GM21515 (cell line): Measurements from ENCODE around the gene RAPGEF3.
A peak's percentile ranks its signal among the peaks of the same experiment; 100 is the strongest.

Experiments
- ATAC-seq: cut with Tn5 transposase; IDR thresholded peaks from one replicate; pipeline ENCODE4 v1.9.1; 2021; ENCODE audit not compliant: unreplicated experiment

Gene RAPGEF3

GRCh38 chr12:47745485-47746041 is 13.1 kb downstream of the RAPGEF3 start:
- no peak for ATAC-seq

GRCh38 chr12:47744778-47745436 is 13.8 kb downstream of the RAPGEF3 start:
- ATAC-seq = no peak

GRCh38 chr12:47744005-47744651 is 14.6 kb downstream of the RAPGEF3 start:
- no peak for ATAC-seq

- no peak for ATAC-seq
These were observed 15.3 kb downstream of the RAPGEF3 start for GRCh38 chr12:47743311-47743860.

GRCh38 chr12:47742253-47742825 is 16.3 kb downstream of the RAPGEF3 start:
- ATAC-seq = no peak

GRCh38 chr12:47741340-47741703 is 17.4 kb downstream of the RAPGEF3 start:
- no peak for ATAC-seq

GRCh38 chr12:47740606-47741339 is 17.9 kb downstream of the RAPGEF3 start:
- peak; percentile 24 for ATAC-seq

GRCh38 chr12:47739979-47740378 is 18.7 kb downstream of the RAPGEF3 start:
- peak; percentile 70 for ATAC-seq

GRCh38 chr12:47739297-47739696 is 19.4 kb downstream of the RAPGEF3 start:
- no peak for ATAC-seq

GRCh38 chr12:47737936-47738594 is 20.6 kb downstream of the RAPGEF3 start:
- ATAC-seq = no peak

- no peak for ATAC-seq
These were observed 21.6 kb downstream of the RAPGEF3 start for GRCh38 chr12:47736877-47737676.

GRCh38 chr12:47736216-47736615 is 22.5 kb downstream of the RAPGEF3 start:
- no peak for ATAC-seq

- ATAC-seq = no peak
These were observed 23.0 kb downstream of the RAPGEF3 start for GRCh38 chr12:47735649-47736048.

- no peak for ATAC-seq
These were observed 23.8 kb downstream of the RAPGEF3 start for GRCh38 chr12:47734725-47735480.

GRCh38 chr12:47733142-47733541 is 25.5 kb downstream of the RAPGEF3 start:
- ATAC-seq = no peak

GRCh38 chr12:47732504-47732903 is 26.2 kb downstream of the RAPGEF3 start:
- ATAC-seq = no peak

- no peak for ATAC-seq
These were observed 27.0 kb downstream of the RAPGEF3 start for GRCh38 chr12:47731723-47732122.

- no peak for ATAC-seq
These were observed 28.3 kb downstream of the RAPGEF3 start for GRCh38 chr12:47730341-47730744.

GRCh38 chr12:47729233-47729632 is 29.4 kb downstream of the RAPGEF3 start:
- ATAC-seq = no peak
